GM18870 (cell line): ENCODE data around the gene IRS2.
"Not testable (repeated sequence)": the region's sequence is repeated elsewhere in the genome, so short reads cannot be mapped to it uniquely, and the experiment has no call there.

Source experiments
- ATAC-seq: cut with Tn5 transposase; IDR thresholded peaks from one replicate; pipeline ENCODE4 v1.9.1; 2021; ENCODE audit warnings: moderate library complexity; ENCODE audit not compliant: unreplicated experiment

IRS2 gene

DNA sequence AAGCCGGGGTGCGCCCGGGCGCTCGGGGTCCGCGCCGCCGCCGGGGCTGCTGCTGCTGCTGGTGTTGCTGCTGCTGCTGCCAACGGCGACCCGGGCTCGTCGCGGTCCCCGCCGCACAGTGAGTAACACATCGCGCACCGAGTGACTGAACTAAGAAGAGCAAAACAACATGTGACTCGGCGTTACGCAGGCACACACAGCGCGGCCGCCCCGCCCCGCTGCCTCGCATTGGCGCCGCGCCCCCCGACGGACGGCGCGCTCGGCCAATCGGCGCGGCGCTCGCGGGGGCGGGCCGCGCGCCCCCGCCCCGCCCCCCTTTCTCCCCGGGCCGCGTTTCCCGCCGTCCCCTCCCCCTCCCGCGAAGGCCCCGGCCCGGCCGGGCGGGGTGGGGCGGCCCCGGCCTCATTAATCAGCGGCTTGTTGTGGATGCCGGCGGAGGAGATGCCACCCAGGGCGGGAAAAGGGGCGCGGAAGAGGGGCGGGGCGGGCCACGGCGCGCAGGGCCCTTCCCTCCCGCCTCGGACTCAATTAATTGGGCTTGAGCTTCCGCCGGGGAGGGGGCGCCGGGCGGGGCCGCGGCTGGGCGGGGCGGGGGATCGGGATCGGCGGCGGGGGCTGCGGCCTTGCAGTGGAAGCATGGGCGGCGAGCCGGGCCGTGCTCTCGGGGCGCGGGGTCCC is at the start of gene IRS2:
TSS of gene IRS2 (minus strand) at position 127 of the 678 bp plus-strand sequence. CDS start 530 bp downstream, outside the sequence.
- ATAC-seq: peak; percentile 98

DNA sequence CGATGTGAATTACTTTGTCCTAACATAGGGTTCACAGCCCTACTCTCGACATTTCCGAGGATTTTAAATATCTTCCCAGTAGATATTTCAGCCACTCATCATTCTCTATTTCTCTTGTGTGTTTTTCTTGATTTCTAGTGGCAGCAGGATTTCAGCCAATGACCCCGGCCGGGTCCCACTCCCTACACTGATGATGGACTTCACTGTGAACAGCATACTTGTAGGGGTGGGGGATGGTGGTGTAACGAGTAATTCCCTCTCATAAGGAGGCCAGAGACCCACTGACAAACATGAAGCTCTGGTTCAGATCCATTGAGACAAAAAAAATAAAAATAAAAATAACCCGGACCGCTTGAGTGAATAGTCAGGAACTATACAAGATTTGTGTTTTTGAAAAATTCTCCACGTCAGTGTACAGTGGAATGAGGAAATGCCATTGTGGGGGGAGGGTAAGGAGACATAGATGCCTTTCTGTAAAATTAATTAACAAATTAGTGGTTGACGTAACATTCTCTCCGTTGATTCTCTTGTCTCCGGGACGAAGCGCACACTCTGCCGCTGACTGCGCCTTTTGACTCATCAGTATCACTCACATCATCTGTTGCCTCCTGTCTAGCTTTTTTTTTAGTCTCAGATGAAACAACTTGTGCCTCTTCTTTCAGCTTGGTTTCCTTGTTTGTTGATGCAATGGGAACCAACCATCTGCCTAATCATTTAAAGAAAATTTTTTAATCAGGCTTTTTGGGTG is 48.8 kb upstream of the IRS2 start:
- no peak for ATAC-seq

DNA sequence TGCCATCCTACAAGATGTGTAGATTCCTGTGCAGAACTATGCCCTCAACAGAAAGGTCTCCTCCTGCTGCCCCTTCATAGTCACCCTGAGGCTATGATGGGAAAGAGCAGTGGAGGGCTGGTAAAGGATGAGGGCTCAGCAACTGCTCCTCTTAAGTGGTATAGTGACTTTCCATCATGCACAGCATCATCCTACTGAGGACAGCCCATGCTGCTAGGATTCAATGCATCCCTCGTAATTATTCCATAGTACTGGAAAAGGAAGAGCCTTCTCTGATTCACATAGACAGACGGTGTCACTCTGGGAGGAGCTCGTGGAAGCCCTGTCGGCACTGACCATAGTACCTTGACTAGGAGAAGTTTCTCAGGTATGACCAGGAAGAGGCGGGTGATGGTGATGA is 47.6 kb upstream of the IRS2 start:
- no peak for ATAC-seq

- ATAC-seq: no peak
Measured at GRCh38 chr13:109833071-109833470, 46.7 kb upstream of the IRS2 start.

DNA sequence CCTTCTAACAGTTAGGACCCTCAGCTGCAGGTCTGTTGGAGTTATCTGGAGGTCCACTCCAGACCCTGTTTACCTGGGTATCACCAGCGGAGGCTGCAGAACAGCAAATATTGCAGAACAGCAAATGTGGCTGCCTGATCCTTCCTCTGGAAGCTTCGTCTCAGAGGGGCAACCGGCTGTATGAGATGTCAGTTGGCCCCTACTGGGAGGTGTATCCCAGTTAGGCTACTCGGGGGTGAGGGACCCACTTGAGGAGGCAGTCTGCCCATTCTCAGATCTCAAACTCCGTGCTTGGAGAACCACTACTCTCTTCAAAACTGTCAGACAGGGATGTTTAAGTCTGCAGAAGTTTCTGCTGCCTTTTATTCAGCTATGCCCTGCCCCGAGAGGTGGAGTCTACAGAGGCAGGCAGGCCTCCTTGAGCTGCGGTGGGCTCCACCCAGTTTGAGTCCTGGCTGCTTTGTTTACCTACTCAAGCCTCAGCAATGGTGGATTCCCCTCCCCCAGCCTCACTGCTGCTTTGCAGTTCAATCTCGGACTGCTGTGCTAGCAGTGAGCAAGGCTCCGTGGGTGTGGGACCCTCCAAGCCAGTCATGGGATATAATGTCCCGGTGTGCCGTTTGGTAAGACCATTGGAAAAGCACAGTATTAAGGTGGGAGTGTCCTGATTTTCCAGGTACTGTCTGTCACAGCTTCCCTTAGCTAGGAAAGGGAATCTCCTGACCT is 42.4 kb upstream of the IRS2 start:
- not testable (repeated sequence) for ATAC-seq

GRCh38 chr13:109823201-109823600 is 36.8 kb upstream of the IRS2 start:
- ATAC-seq: not testable (repeated sequence)

DNA sequence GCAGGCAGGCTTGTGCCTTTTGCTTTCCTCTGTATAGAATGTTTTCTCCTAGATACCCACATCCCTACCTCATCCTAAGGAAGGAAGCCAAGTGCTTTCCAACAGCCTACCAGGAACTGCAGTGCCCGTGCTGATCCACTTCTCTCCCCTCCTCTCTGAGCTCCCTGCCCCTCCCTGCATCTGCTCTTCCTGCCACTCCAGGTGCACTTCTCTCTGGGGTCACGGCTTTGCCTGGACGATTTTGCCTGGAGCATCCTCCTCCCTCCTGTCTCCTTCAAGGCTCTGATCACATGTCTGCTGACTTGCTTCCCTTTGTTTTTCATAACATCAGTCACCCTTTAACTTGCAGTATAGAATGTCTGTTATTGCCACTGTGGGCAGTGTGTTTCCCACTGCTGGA is 34.7 kb upstream of the IRS2 start:
- ATAC-seq: no peak

DNA sequence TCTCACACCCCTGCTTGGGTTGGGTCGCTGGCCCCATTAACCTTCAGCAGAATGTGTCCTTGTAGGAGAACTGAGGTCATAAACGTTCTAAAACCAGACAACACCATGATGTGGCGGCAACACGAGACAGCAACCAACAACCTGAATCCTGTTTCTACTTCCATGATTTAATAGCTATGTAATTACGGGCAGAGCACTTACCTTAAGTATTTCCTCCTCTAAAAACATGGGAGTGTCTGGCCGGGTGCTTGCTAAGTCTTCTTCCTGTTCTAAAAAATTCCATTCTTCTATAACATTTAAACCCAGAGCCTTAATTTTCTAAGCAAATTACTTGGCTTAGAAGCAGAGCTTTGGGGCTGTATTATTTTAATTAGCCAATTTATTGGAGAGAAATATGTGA is 33.5 kb upstream of the IRS2 start:
- no peak for ATAC-seq

DNA sequence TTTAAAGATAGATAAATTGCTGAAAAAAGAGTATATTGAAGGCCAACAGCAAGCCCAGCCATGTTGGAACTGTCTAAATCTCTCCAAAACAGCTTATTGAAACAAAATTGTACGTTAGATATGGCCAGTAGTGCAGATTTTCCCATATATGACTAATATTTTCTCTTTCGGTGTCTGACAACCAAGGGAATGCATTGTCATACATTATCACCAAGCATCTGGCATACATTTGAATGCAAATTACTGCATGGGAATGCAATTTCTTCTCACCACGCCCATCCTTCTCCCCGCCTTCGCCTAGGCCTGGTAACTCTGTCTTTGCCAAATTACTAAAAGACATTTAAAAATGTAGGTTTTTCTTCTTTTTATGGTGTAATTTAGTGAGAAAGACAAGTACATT is 32.5 kb upstream of the IRS2 start:
- no peak for ATAC-seq

- no peak for ATAC-seq
Measured at GRCh38 chr13:109817591-109818535, 31.5 kb upstream of the IRS2 start.

DNA sequence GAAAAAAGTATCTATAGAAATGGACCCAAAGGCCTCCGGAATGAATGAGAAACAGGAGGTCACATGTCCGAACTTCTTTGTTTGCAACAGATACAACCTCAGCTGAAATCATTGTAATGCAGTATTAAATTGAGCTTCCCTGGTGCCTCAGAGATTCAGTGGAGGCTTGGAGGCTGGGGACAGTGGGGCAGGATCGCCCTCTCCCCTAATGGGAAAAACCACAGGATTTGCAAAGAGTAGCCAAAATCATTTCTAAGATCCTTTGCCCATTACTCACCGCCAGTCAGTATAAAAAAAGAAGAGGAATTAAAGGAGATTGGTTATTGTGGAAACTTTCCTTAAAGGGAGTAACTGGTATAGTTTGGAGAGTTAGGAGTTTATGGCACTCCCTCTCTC is 30.4 kb upstream of the IRS2 start:
- ATAC-seq: no peak

DNA sequence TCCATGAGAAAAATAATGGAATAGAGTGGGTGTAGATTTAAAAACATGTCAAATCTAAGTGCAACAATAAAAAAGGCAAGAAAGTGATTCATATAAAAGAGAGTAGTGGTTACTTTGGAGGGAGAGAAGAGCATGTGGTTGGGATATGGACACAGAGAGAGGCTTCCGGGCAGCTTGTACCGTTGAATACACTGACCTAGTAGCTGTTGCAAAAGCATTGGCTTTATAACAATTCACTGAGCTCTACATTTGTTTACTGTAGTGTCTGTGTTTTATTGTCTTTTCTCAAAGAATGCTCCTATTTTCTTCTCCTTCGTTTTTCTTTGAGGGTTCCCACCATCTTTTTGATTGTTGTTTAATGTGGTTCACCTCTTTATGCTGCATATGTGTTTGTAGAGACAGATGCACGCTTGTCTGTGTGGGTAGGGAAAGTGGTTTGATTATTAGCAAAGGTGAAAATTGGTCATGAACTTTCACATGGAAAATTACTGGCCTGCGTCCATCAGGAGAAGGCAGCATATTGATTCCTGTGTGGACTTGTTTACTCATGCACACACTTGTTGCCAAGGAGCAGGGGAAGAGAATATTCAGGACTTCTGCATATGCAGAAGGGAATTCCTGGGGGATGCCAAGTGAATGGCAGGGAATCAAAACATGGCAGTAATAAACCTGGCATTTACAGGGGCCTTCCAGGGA is 29.9 kb upstream of the IRS2 start:
- no peak for ATAC-seq

GRCh38 chr13:109815651-109816050 is 29.3 kb upstream of the IRS2 start:
- ATAC-seq: no peak

DNA sequence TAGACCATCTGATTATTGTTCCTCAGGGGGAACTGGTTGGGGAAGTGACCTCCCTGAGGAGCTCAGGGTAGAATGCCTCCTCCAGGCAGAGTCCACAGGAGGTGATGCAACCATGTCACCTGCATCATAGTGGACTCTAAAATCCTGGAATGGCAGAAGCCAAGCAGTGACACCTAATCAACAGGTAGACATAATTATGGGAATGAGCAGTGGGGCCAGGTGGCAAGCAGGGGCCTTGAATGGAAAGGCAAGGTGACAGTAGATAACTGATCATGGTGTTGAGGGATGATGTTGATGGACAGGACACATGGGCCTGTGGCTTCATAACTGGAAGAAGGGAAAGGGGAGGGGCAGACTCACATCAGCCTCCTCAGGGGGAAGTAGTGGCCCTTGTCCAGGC is 27.3 kb upstream of the IRS2 start:
- no peak for ATAC-seq

- ATAC-seq: no peak
Measured at GRCh38 chr13:109812382-109812781, 26.0 kb upstream of the IRS2 start.

- no peak for ATAC-seq
Measured at GRCh38 chr13:109810761-109811510, 24.6 kb upstream of the IRS2 start.

DNA sequence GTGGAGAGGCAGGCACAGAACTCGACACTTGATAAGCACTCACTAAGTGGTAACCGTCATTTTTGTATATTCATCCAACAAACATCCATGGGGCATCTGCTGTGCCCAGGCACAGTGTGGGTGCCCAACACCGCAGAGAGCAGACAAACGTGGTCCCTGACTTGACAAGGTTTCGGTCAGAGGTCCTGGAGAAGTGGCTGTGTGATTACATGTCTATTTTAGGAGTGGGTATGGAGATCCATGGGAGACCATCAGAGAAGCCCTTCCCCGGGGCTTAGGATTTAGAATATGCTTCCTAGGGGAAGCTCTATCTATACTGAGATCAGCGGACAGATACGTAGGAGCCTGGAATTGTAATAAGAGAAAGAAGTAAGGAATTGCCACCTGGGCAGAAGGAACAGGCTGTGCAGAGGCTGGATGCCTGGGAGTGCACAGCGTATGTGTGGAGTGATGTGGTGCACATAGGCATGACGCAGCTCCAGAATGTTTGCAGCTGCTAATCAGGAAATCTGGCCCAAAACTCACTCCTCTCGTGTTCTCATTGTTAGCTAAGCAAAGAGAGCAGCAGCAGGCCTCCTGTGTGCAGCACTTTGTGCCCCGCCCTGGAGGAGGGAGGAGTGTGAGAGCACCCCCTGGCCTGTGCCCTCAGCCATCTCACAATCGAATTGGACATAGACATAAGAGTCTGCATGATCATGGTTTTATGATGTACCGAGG is 23.0 kb upstream of the IRS2 start:
- ATAC-seq: no peak

GRCh38 chr13:109807345-109807744 is 21.0 kb upstream of the IRS2 start:
- ATAC-seq: no peak

DNA sequence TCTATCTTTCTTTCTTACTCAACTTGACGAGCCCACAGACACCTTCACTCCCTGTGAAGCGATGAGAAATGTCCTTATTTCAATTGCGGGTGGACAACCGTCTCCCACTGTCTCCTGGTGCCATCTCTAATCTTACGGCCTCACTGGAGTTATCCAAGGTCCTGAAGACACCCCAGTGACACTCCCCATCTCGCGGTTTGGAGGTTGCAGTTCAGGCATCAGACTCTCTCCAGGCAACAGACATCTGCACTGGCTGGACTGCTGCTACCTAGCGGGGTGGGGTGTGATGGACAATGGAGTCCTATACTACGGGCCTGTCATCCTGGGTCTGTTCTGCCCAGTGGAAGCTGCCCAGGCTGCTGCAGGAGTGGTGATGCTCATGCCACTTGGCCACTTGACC is 18.3 kb upstream of the IRS2 start:
- no peak for ATAC-seq
